HepG2 (cell line): Measurements from ENCODE around the gene CDK15. TPM values are rescaled to one million over a fixed set of nuclear protein-coding genes. Genes with fewer than 3 reads are reported as not detected.

Experiments used
- ATAC-seq: fragments of 200-7000 bp; cut with Tn5 transposase; 3 replicates; pipeline ENCODE4 v1.9.1; 2020; ENCODE audit warnings: mild to moderate bottlenecking, moderate library complexity
- BruUV-seq: library from RNA; stranded (reverse); fragments of 400-500 nt; replicated peaks from 2 replicates; lab custom pipeline; 2021; lab: Mats Ljungman, UMichigan
- CTCF ChIA-PET: fragments of 300-600 bp; formaldehyde crosslinking; extraction: SDS; loops from one replicate; lab custom pipeline; 2021; ENCODE audit warnings: low total read pairs, inconsistent platforms, low intra/inter-chr PET ratio; lab: Yijun Ruan, JAX
- POLR2A ChIA-PET: fragments of 350-600 bp; sonication (Branson Sonifier 250); formaldehyde crosslinking; loops from one replicate; lab custom pipeline; 2020; ENCODE audit warnings: antibody characterized with exemption, inconsistent platforms; lab: Yijun Ruan, JAX
- DNase-seq: peaks from one replicate; pipeline ENCODE4 v3.0.0-alpha.2; 2015; ENCODE audit warnings: low spot score
- FAIRE-seq: peaks from 3 replicates; lab custom pipeline; 2011; peaks lifted over from hg19 to GRCh38; lab: Jason Lieb, UNC
- H2AFZ ChIP-seq: one replicate; pipeline ENCODE4 v1.6.1; 2011; ENCODE audit warnings: low read length, inconsistent platforms
- H3K27ac ChIP-seq: fragments of 300-600 bp; 3 replicates; pipeline ENCODE4 v1.8.0; 2011; ENCODE audit warnings: mixed run types, mild to moderate bottlenecking, mixed read lengths, low read length, inconsistent platforms; ENCODE audit not compliant: insufficient read depth; ENCODE audit errors: extremely low read length
- H3K27me3 ChIP-seq, 2 experiments: fragments of 200-600 bp in 1 of 2; 2 replicates in 1 of 2; 3 replicates in 1 of 2; pipeline versions ENCODE4 v1.6.0 to v1.8.0; 2011; ENCODE audit warnings: low read length in 2 of 2, mild to moderate bottlenecking in 2 of 2, moderate library complexity in 2 of 2, inconsistent platforms in 1 of 2; ENCODE audit not compliant: insufficient read depth in 2 of 2, control insufficient read depth in 1 of 2
- H3K36me3 ChIP-seq, 2 experiments: fragments of 200-600 bp in 1 of 2; replicated peaks in 1 of 2; 2 replicates in 1 of 2; 3 replicates in 1 of 2; pipeline versions ENCODE4 v1.5.1 to v1.8.0; 2011; ENCODE audit warnings: low read length in 2 of 2, inconsistent platforms in 1 of 2; ENCODE audit not compliant: insufficient read depth in 2 of 2, control insufficient read depth in 1 of 2
- H3K4me1 ChIP-seq: 2 replicates; pipeline ENCODE4 v1.5.1; 2012; ENCODE audit warnings: low read length, inconsistent platforms; ENCODE audit not compliant: insufficient read depth
- H3K4me2 ChIP-seq: 2 replicates; pipeline ENCODE4 v1.6.0; 2011; ENCODE audit warnings: low read depth, low read length, inconsistent platforms
- H3K4me3 ChIP-seq, 3 experiments: fragments of 200-600 bp in 1 of 3; sonication (generic), shearing (Covaris generic) in 1 of 3; replicated peaks in 1 of 3; 2 replicates each; pipeline ENCODE4 v1.5.1; 2011 to 2016; ENCODE audit warnings: low read length in 3 of 3, inconsistent platforms in 2 of 3, low read depth in 2 of 3, mild to moderate bottlenecking in 2 of 3, control low read depth in 1 of 3, mixed read lengths in 1 of 3; ENCODE audit not compliant: insufficient read depth in 1 of 3
- H3K79me2 ChIP-seq: one replicate; pipeline ENCODE4 v1.6.1; 2011; ENCODE audit warnings: low read length, inconsistent platforms; ENCODE audit not compliant: insufficient read depth
- H3K9ac ChIP-seq: 2 replicates; pipeline ENCODE4 v1.6.0; 2011; ENCODE audit warnings: mild to moderate bottlenecking, low read depth, low read length, inconsistent platforms; ENCODE audit not compliant: insufficient read depth
- H3K9me3 ChIP-seq: 2 replicates; pipeline ENCODE4 v1.5.1; 2012; ENCODE audit warnings: mild to moderate bottlenecking, low read length
- H4K20me1 ChIP-seq: 2 replicates; pipeline ENCODE4 v1.6.0; 2011; ENCODE audit warnings: inconsistent platforms, mild to moderate bottlenecking, low read length, moderate library complexity; ENCODE audit not compliant: insufficient read depth
- HDAC2 ChIP-seq: sonication (generic); formaldehyde crosslinking; IDR thresholded peaks from 2 replicates; pipeline ENCODE4 v1.4.0; 2020; ENCODE audit warnings: missing genetic modification reagents
- HMGA1 ChIP-seq: sonication (generic); formaldehyde crosslinking; conservative IDR thresholded peaks from 2 replicates; pipeline ENCODE4 v1.4.0; 2020; ENCODE audit warnings: missing genetic modification reagents
- NRL ChIP-seq: sonication (generic); formaldehyde crosslinking; IDR thresholded peaks from 2 replicates; pipeline ENCODE4 v1.5.0; 2020; ENCODE audit warnings: missing genetic modification reagents, mild to moderate bottlenecking, moderate library complexity, borderline replicate concordance
- ZNF281 ChIP-seq: sonication (generic); formaldehyde crosslinking; IDR thresholded peaks from 2 replicates; pipeline ENCODE4 v1.4.0; 2020; ENCODE audit warnings: missing genetic modification reagents, borderline replicate concordance
- ZNF572 ChIP-seq: sonication (generic); formaldehyde crosslinking; IDR thresholded peaks from 2 replicates; pipeline ENCODE4 v1.5.1; 2020; ENCODE audit warnings: mild to moderate bottlenecking, missing genetic modification reagents
- WGBS: methylation state at CpG from one replicate; pipeline ENCODE4 v1.1.6; 2017; ENCODE audit warnings: low lambda C conversion rate; 5-methylcytosine and 5-hydroxymethylcytosine counted together
- in situ Hi-C: cut with HindIII; loops from 2 replicates; pipeline ENCODE4 v1.10.0; 2017; ENCODE audit warnings: low pct_unique_long_range_greater_than_20kb; ENCODE audit not compliant: extremely low pct_ligation_motif_present
- intact Hi-C: fragments of 100-400 bp; cut with micrococcal nuclease; formaldehyde crosslinking; loops from one replicate; pipeline ENCODE4 v1.10.0; 2022; ENCODE audit not compliant: unreplicated experiment
- polyA plus RNA-seq, 8 experiments: library from polyadenylated mRNA; depleted of rRNA in 3 of 8; stranded (reverse) in 7 of 8; unstranded in 1 of 8; fragments of >200 nt; fragmentation: Illumina TruSeq in 4 of 8; extraction: Trizol in 4 of 8; gene quantifications; 2 replicates each; pipeline versions ENCODE4 v1.2.1 to v1.2.3, GENCODE V29; 2011 to 2016; ENCODE audit warnings: low read depth in 4 of 8, missing spikeins in 1 of 8, mixed read lengths in 1 of 8; ENCODE audit not compliant: insufficient read depth in 1 of 8
- total RNA-seq, 5 experiments: library from RNA; depleted of rRNA; stranded (reverse); fragments of >200 nt; fragmentation: Illumina TruSeq; extraction: Trizol; gene quantifications; 2 replicates each; pipeline ENCODE4 v1.2.3, GENCODE V29; 2016; ENCODE audit warnings: low read depth in 1 of 5
- TF ChIP-seq, protein P1 (sequence below): sonication (generic); formaldehyde crosslinking; IDR thresholded peaks from 2 replicates; pipeline ENCODE4 v1.4.0; 2020; ENCODE audit warnings: mild to moderate bottlenecking, missing genetic modification reagents
- TF ChIP-seq, protein P2 (sequence below): sonication (generic); formaldehyde crosslinking; IDR thresholded peaks from 2 replicates; pipeline ENCODE4 v1.4.0; 2020; ENCODE audit warnings: missing genetic modification reagents

The CDK15 gene
- total and polyA plus RNA-seq, 2 of the 13 experiments (the other 11 are each of a cell fraction or from before 2014, with no cell fraction given) = not detected

- Histone ChIP-seq H4K20me1 (no peaks in the 10 kb centered on the region), H3K4me1 (peaks cover 15% of the 10 kb centered on the region), H3K36me3 (no peaks in the 10 kb centered on the region), H3K4me2 (no peak overlapping the region), H3K9ac (no peak overlapping the region), H3K27ac (no peak overlapping the region), H3K4me3 (no peak overlapping the region), H3K79me2 (no peaks in the 10 kb centered on the region), H2AFZ (no peak overlapping the region), H3K27me3 (no peaks in the 10 kb centered on the region), H3K9me3 (peaks cover 8% of the 10 kb centered on the region; the same call in 1 of the 2 replicates)
- in situ Hi-C loops (no loop called here), intact Hi-C loops (no loop called here)
- DNase-seq (no peak), ATAC-seq (no peak), FAIRE-seq (no peak)
- TF ChIP-seq ZNF572 (CRISPR knock-in tag) = no peak
- TF ChIP-seq NRL (CRISPR knock-in tag) = no peak
- TF ChIP-seq HMGA1 = no peak
- TF ChIP-seq, protein P1, sequence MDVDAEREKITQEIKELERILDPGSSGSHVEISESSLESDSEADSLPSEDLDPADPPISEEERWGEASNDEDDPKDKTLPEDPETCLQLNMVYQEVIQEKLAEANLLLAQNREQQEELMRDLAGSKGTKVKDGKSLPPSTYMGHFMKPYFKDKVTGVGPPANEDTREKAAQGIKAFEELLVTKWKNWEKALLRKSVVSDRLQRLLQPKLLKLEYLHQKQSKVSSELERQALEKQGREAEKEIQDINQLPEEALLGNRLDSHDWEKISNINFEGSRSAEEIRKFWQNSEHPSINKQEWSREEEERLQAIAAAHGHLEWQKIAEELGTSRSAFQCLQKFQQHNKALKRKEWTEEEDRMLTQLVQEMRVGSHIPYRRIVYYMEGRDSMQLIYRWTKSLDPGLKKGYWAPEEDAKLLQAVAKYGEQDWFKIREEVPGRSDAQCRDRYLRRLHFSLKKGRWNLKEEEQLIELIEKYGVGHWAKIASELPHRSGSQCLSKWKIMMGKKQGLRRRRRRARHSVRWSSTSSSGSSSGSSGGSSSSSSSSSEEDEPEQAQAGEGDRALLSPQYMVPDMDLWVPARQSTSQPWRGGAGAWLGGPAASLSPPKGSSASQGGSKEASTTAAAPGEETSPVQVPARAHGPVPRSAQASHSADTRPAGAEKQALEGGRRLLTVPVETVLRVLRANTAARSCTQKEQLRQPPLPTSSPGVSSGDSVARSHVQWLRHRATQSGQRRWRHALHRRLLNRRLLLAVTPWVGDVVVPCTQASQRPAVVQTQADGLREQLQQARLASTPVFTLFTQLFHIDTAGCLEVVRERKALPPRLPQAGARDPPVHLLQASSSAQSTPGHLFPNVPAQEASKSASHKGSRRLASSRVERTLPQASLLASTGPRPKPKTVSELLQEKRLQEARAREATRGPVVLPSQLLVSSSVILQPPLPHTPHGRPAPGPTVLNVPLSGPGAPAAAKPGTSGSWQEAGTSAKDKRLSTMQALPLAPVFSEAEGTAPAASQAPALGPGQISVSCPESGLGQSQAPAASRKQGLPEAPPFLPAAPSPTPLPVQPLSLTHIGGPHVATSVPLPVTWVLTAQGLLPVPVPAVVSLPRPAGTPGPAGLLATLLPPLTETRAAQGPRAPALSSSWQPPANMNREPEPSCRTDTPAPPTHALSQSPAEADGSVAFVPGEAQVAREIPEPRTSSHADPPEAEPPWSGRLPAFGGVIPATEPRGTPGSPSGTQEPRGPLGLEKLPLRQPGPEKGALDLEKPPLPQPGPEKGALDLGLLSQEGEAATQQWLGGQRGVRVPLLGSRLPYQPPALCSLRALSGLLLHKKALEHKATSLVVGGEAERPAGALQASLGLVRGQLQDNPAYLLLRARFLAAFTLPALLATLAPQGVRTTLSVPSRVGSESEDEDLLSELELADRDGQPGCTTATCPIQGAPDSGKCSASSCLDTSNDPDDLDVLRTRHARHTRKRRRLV (CRISPR knock-in tag) = no peak
- no peak for TF ChIP-seq ZNF281
- TF ChIP-seq HDAC2 = no peak
- TF ChIP-seq, protein P2, sequence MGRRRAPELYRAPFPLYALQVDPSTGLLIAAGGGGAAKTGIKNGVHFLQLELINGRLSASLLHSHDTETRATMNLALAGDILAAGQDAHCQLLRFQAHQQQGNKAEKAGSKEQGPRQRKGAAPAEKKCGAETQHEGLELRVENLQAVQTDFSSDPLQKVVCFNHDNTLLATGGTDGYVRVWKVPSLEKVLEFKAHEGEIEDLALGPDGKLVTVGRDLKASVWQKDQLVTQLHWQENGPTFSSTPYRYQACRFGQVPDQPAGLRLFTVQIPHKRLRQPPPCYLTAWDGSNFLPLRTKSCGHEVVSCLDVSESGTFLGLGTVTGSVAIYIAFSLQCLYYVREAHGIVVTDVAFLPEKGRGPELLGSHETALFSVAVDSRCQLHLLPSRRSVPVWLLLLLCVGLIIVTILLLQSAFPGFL (CRISPR knock-in tag) = no peak
- ChIA-PET CTCF (no interaction called here), POLR2A (no interaction called here)
- 53% methylated on average over 3 of the region's 3 CpGs for WGBS
- no TSS peak for BruUV-seq
Measured at GRCh38 chr2:201932511-201932910, 126.2 kb downstream of the CDK15 start.
